22Rv1 (cell line): ENCODE results near the gene MARCHF4.

Experiments used
- ZFX ChIP-seq: fragments of 450-650 bp; IDR thresholded peaks from 2 replicates; pipeline ENCODE4 v1.6.1; 2017; ENCODE audit warnings: antibody characterized with exemption, borderline replicate concordance
- TF ChIP-seq, protein P1 (sequence below): fragments of 450-650 bp; IDR thresholded peaks from 2 replicates; pipeline ENCODE4 v1.5.1; 2017; ENCODE audit warnings: mild to moderate bottlenecking

- TF ChIP-seq, protein P1, sequence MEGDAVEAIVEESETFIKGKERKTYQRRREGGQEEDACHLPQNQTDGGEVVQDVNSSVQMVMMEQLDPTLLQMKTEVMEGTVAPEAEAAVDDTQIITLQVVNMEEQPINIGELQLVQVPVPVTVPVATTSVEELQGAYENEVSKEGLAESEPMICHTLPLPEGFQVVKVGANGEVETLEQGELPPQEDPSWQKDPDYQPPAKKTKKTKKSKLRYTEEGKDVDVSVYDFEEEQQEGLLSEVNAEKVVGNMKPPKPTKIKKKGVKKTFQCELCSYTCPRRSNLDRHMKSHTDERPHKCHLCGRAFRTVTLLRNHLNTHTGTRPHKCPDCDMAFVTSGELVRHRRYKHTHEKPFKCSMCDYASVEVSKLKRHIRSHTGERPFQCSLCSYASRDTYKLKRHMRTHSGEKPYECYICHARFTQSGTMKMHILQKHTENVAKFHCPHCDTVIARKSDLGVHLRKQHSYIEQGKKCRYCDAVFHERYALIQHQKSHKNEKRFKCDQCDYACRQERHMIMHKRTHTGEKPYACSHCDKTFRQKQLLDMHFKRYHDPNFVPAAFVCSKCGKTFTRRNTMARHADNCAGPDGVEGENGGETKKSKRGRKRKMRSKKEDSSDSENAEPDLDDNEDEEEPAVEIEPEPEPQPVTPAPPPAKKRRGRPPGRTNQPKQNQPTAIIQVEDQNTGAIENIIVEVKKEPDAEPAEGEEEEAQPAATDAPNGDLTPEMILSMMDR, result no peak
- no peak for TF ChIP-seq ZFX
These were observed 20.9 kb downstream of the MARCHF4 start for GRCh38 chr2:216351172-216351925.
